ENCODE results near the gene SERINC2. TPM values are rescaled to one million over a fixed set of nuclear protein-coding genes. Genes with fewer than 3 reads are reported as not detected.

The SERINC2 gene
- total and polyA plus RNA-seq, 10 donors: 1.3 to 8.7 (median 2.6) TPM

DNA sequence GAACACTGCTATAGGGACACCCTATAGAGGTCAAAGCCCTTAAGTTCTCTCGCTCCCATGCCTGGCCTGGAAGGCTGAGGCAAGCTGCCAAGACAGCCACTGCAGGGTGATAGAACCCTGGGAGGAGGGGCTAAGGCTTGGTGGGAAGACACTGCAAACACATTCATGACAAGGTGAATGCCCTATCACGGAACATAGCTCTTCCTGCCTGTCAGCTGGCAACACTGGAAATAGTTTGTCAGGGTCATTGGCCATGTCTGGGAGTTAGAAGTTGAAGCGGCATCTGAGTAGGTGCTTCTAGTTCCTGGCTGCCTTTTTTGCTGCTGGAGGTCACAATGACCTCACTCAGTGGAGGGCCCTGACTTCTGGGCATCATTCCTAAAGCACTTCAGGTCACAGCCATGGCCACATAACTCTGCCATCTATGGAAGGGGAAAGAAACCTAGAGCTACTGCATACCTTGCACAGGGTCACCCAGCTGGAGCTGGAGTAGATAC lies 44.4 kb upstream of the SERINC2 start:
- no peak overlapping the region for H3K4me3 ChIP-seq
- H3K36me3 ChIP-seq: peaks cover 0 to 50% (median 19%) of the 10 kb centered on the region in 6 donors
- no peaks in the 10 kb centered on the region for H3K9me3 ChIP-seq
- peaks cover 0 to 12% (median 0%) of the 10 kb centered on the region in 7 donors for H3K27me3 ChIP-seq (replicated peaks in 1 of 7)
- intact Hi-C loops (cut with DNase I; ENCODE audit: low total_unique reads): no loop called here
- DNase-seq: no peak
- H3K4me1 ChIP-seq: peaks cover 4 to 50% (median 27%) of the 10 kb centered on the region in 6 donors
- peak overlapping the region in 1 of 8 donors; percentile 2 for H3K27ac ChIP-seq
- WGBS, 5 donors: 58 to 78% (median 74%) methylated on average over 2 to 3 of the region's 3 CpGs
- TF ChIP-seq POLR2A (IDR thresholded peaks at IDR 0.05) (no peak), POLR2AphosphoS5 (IDR thresholded peaks at IDR 0.05) (peak in 2 of 3 donors; percentile 7 to 30), CTCF (IDR thresholded peaks at IDR 0.05 in 8 of 11, conservative IDR thresholded peaks at IDR 0.05 in 3 of 11) (no peak)

GRCh38 chr1:31370021-31370420 lies 43.0 kb upstream of the SERINC2 start:
- H3K27ac ChIP-seq: no peak overlapping the region

GRCh38 chr1:31370565-31370964 lies 42.4 kb upstream of the SERINC2 start:
- H3K4me1 ChIP-seq: peaks cover 4 to 55% (median 29%) of the 10 kb centered on the region in 6 donors
- H3K27ac ChIP-seq: no peak overlapping the region
- DNase-seq: no peak
- peaks cover 0 to 14% (median 0%) of the 10 kb centered on the region in 7 donors for H3K27me3 ChIP-seq (replicated peaks in 1 of 7)
- H3K36me3 ChIP-seq: peaks cover 0 to 31% (median 3%) of the 10 kb centered on the region in 6 donors
- intact Hi-C loops (cut with DNase I; ENCODE audit: low total_unique reads): no loop called here
- H3K4me3 ChIP-seq: peak overlapping the region in 1 of 8 donors; percentile 11
- H3K9me3 ChIP-seq: no peaks in the 10 kb centered on the region
- 88 to 96% (median 94%) methylated on average over 4 of the region's 4 CpGs for WGBS, 5 donors
- TF ChIP-seq POLR2AphosphoS5 (IDR thresholded peaks at IDR 0.05) (no peak), POLR2A (IDR thresholded peaks at IDR 0.05) (no peak), CTCF (IDR thresholded peaks at IDR 0.05 in 8 of 11, conservative IDR thresholded peaks at IDR 0.05 in 3 of 11) (no peak)

More at GRCh38 chr1:31370021-31370420, 43.0 kb upstream of the SERINC2 start:
- Histone ChIP-seq H3K9me3 (no peaks in the 10 kb centered on the region), H3K27me3 (replicated peaks in 1 of 7) (peaks cover 0 to 14% (median 0%) of the 10 kb centered on the region in 7 donors), H3K4me3 (no peak overlapping the region), H3K4me1 (peaks cover 4 to 55% (median 29%) of the 10 kb centered on the region in 6 donors), H3K36me3 (peaks cover 0 to 37% (median 6%) of the 10 kb centered on the region in 6 donors)
- no peak for DNase-seq
- 58 to 84% (median 66%) methylated on average over 2 of the region's 2 CpGs for WGBS, 5 donors
- intact Hi-C loops (cut with DNase I; ENCODE audit: low total_unique reads): no loop called here
- TF ChIP-seq CTCF (IDR thresholded peaks at IDR 0.05 in 8 of 11, conservative IDR thresholded peaks at IDR 0.05 in 3 of 11) (no peak), POLR2AphosphoS5 (IDR thresholded peaks at IDR 0.05) (no peak), POLR2A (IDR thresholded peaks at IDR 0.05) (no peak)

GRCh38 chr1:31371121-31371959 lies 41.7 kb upstream of the SERINC2 start:
- Histone ChIP-seq H3K27ac (peak overlapping the region in 3 of 8 donors; percentile 7 to 43 (median 13)), H3K4me3 (peak overlapping the region in 1 of 8 donors; percentile 41)

More at GRCh38 chr1:31371121-31371959, 41.7 kb upstream of the SERINC2 start:
- peaks cover 0 to 14% (median 0%) of the 10 kb centered on the region in 7 donors for H3K27me3 ChIP-seq (replicated peaks in 1 of 7)
- no peaks in the 10 kb centered on the region for H3K9me3 ChIP-seq
- 66 to 73% (median 71%) methylated on average over 10 of the region's 10 CpGs for WGBS, 5 donors
- DNase-seq: no peak
- peaks cover 4 to 55% (median 29%) of the 10 kb centered on the region in 6 donors for H3K4me1 ChIP-seq
- peaks cover 0 to 24% (median 2%) of the 10 kb centered on the region in 6 donors for H3K36me3 ChIP-seq
- intact Hi-C loops (cut with DNase I; ENCODE audit: low total_unique reads): no loop called here
- TF ChIP-seq POLR2AphosphoS5 (IDR thresholded peaks at IDR 0.05) (no peak), POLR2A (IDR thresholded peaks at IDR 0.05) (no peak), CTCF (IDR thresholded peaks at IDR 0.05 in 8 of 11, conservative IDR thresholded peaks at IDR 0.05 in 3 of 11) (no peak)

All from spleen (tissue), 11 donors.